ENCODE data around the gene CSF3R. TPM values are rescaled to one million over a fixed set of nuclear protein-coding genes. Genes with fewer than 3 reads are reported as not detected.

CSF3R gene
- total RNA-seq, 1 donor from 2014 or later: not detected

DNA sequence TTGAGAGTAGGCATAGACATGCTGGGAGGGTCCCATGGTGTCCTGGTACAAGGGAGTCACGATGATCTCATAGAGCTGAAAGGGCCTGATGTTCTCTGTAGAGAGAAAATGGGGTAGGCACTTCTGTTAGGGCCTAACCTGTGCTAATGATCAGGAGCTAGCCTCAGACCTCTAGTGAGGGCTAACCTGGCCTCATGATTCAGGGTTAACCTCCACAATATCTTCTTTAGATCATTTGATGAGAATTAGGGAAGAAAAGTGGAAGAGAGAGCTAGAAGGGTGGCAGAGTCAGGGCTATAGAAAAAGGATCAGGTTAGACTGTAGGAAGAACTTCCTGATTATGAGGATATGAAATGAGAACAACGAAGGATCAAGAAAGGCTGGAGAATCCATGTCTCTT lies 13.6 kb downstream of the CSF3R start:
- H3K27ac Mint-ChIP-seq (ENCODE audit: unreplicated experiment): no peak overlapping the region
- DNase-seq: no peak
- no peak overlapping the region for H3K4me3 Mint-ChIP-seq (ENCODE audit: unreplicated experiment)
- no peaks in the 10 kb centered on the region for H3K36me3 Mint-ChIP-seq (ENCODE audit: unreplicated experiment)
- peaks cover 9% of the 10 kb centered on the region for H3K4me1 Mint-ChIP-seq (ENCODE audit: low read depth, unreplicated experiment)
- peaks cover 2% of the 10 kb centered on the region for H3K9me3 Mint-ChIP-seq (ENCODE audit: unreplicated experiment)
- TF ChIP-seq, protein P1, sequence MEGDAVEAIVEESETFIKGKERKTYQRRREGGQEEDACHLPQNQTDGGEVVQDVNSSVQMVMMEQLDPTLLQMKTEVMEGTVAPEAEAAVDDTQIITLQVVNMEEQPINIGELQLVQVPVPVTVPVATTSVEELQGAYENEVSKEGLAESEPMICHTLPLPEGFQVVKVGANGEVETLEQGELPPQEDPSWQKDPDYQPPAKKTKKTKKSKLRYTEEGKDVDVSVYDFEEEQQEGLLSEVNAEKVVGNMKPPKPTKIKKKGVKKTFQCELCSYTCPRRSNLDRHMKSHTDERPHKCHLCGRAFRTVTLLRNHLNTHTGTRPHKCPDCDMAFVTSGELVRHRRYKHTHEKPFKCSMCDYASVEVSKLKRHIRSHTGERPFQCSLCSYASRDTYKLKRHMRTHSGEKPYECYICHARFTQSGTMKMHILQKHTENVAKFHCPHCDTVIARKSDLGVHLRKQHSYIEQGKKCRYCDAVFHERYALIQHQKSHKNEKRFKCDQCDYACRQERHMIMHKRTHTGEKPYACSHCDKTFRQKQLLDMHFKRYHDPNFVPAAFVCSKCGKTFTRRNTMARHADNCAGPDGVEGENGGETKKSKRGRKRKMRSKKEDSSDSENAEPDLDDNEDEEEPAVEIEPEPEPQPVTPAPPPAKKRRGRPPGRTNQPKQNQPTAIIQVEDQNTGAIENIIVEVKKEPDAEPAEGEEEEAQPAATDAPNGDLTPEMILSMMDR (IDR thresholded peaks at IDR 0.05; ENCODE audit: partially characterized antibody, unreplicated experiment): no peak
- H3K27me3 Mint-ChIP-seq (ENCODE audit: unreplicated experiment): peaks cover 8% of the 10 kb centered on the region

DNA sequence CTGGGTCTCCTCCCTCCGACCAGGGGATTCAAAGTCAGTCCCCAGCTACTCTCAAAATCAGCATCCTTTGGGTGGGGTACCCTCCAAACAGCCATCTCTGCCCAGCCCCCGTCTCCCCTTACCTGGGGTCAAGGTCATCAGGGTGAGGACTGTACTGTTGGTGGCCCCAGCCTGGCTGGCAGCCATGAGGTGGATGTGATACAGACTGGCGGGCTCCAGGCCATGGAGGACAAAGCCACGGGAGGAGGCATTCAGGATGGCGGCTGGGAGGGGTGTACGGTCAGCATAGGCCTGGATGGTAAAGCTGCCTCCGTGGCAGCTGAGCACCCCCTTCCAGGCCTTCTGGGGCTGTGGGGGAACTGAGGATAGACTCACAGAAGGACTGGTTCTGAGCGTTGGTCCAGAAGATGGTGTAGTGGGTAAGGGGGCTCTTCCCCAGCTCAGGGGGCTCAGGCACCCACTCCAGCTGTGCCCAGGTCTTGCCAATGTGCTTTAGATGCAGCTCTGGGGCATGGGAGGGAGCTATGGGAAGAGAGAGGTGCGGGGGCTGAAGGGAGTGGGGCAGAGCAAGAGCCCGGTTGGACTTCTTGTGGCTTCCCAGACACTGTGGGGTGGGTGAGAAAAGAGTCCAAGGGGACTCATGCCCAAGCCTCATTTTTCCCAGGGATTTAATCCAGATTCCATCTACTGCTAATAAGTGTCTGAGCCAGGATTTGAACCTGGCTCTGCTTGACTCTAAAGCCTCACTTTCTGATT lies 14.8 kb downstream of the CSF3R start:
- no peaks in the 10 kb centered on the region for H3K36me3 Mint-ChIP-seq (ENCODE audit: unreplicated experiment)
- H3K27me3 Mint-ChIP-seq (ENCODE audit: unreplicated experiment): peaks cover 9% of the 10 kb centered on the region
- peaks cover 9% of the 10 kb centered on the region for H3K4me1 Mint-ChIP-seq (ENCODE audit: low read depth, unreplicated experiment)
- no peak overlapping the region for H3K27ac Mint-ChIP-seq (ENCODE audit: unreplicated experiment)
- no peak overlapping the region for H3K4me3 Mint-ChIP-seq (ENCODE audit: unreplicated experiment)
- no peak for DNase-seq
- TF ChIP-seq, protein P1 (IDR thresholded peaks at IDR 0.05; ENCODE audit: partially characterized antibody, unreplicated experiment): no peak
- peaks cover 2% of the 10 kb centered on the region for H3K9me3 Mint-ChIP-seq (ENCODE audit: unreplicated experiment)

DNA sequence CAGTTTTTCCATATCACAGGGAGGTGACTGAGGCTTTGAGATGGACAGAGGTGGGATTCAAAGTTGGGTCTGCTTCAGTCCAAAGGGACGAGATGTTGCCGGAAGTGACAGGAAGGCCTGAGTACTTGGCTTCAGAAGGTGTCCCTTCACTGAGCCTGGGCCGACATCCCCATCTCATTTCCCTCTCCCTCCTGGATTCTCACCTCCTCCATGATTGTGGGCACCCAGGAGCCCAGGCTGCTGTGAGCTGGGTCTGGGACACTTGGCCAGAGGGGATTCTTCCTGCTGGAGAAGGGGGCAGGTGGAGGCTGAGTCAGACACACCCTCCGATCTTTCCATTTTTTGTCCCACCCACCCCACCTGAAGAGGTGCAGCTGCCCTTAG lies 15.7 kb downstream of the CSF3R start:
- no peaks in the 10 kb centered on the region for H3K36me3 Mint-ChIP-seq (ENCODE audit: unreplicated experiment)
- H3K27me3 Mint-ChIP-seq (ENCODE audit: unreplicated experiment): peaks cover 7% of the 10 kb centered on the region
- DNase-seq: no peak
- no peak overlapping the region for H3K27ac Mint-ChIP-seq (ENCODE audit: unreplicated experiment)
- no peak overlapping the region for H3K4me3 Mint-ChIP-seq (ENCODE audit: unreplicated experiment)
- no peaks in the 10 kb centered on the region for H3K9me3 Mint-ChIP-seq (ENCODE audit: unreplicated experiment)
- TF ChIP-seq, protein P1 (IDR thresholded peaks at IDR 0.05; ENCODE audit: partially characterized antibody, unreplicated experiment): no peak
- H3K4me1 Mint-ChIP-seq (ENCODE audit: low read depth, unreplicated experiment): peaks cover 6% of the 10 kb centered on the region

DNA sequence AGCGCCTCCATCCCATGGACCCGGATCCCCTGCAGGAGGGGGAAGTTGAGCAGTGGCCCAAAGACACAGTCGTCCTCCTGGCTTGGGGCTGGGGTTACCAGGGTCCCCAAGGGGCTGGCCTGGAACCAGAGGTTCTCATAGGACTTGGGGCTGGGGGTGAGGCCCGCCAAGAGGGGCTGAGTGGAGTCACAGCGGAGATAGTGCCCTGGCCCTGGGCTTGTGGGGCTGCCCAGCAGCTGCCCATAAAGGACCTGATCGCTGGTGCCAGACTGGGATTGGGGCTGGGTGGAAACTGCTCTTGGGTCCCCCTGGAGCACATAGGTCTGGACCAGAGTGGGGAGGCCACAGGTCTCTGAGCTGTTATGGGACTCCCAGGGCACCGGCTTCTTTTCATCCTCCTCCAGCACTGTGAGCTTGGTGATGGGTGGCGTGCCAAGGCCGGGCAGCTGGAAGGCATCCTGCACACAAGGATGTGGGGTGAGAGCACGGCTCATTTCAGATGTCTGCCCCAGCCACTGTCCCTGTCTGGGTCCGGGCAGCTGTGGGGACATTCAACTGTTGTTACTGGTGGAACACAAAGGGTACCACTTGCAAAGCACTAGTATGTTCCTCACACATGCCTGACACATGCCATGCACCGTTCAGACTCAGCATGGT lies 16.2 kb downstream of the CSF3R start:
- TF ChIP-seq, protein P1 (IDR thresholded peaks at IDR 0.05; ENCODE audit: partially characterized antibody, unreplicated experiment): no peak
- peaks cover 7% of the 10 kb centered on the region for H3K27me3 Mint-ChIP-seq (ENCODE audit: unreplicated experiment)
- DNase-seq: no peak
- H3K4me3 Mint-ChIP-seq (ENCODE audit: unreplicated experiment): no peak overlapping the region
- H3K4me1 Mint-ChIP-seq (ENCODE audit: low read depth, unreplicated experiment): peaks cover 3% of the 10 kb centered on the region
- no peaks in the 10 kb centered on the region for H3K36me3 Mint-ChIP-seq (ENCODE audit: unreplicated experiment)
- no peaks in the 10 kb centered on the region for H3K9me3 Mint-ChIP-seq (ENCODE audit: unreplicated experiment)
- no peak overlapping the region for H3K27ac Mint-ChIP-seq (ENCODE audit: unreplicated experiment)

Measured in glutamatergic neuron (in vitro differentiated cells).